HAP-1 (cell line): Measurements from ENCODE around the gene TEAD1.
"Not testable (repeated sequence)": the region's sequence is repeated elsewhere in the genome, so short reads cannot be mapped to it uniquely, and the experiment has no call there.

Experiments
- DNase-seq, 2 experiments: peaks; one replicate each; pipeline ENCODE4 v3.0.0-alpha.2; 2016 to 2020; ENCODE audit warnings: low spot score in 2 of 2
- H3K27me3 ChIP-seq: fragments of 250-450 bp; sonication (Bioruptor Pico); 2 replicates; pipeline ENCODE4 v1.5.1; 2020; ENCODE audit warnings: low read depth, mild to moderate bottlenecking, moderate library complexity
- H3K36me3 ChIP-seq: fragments of 250-450 bp; sonication (Bioruptor Pico); replicated peaks from 2 replicates; pipeline ENCODE4 v1.5.1; 2020; ENCODE audit warnings: mild to moderate bottlenecking
- H3K4me1 ChIP-seq: fragments of 250-450 bp; sonication (Bioruptor Pico); 2 replicates; pipeline ENCODE4 v1.5.1; 2020; ENCODE audit warnings: mild to moderate bottlenecking
- H3K4me3 ChIP-seq: fragments of 250-450 bp; sonication (Bioruptor Pico); 2 replicates; pipeline ENCODE4 v1.5.1; 2020; ENCODE audit warnings: mild to moderate bottlenecking, moderate library complexity
- H3K9me3 ChIP-seq: fragments of 250-450 bp; sonication (Bioruptor Pico); 2 replicates; pipeline ENCODE4 v1.5.1; 2020; ENCODE audit warnings: mild to moderate bottlenecking, moderate library complexity
- in situ Hi-C: fragments of 300-500 bp; cut with MboI; formaldehyde crosslinking; loops from 3 replicates; pipeline ENCODE4 v1.14.3; 2020; ENCODE audit warnings: low sequenced_read_pairs, inconsistent platforms, mixed read lengths

TEAD1 gene

GRCh38 chr11:12748561-12748960 is 74.3 kb downstream of the TEAD1 start:
- H3K27me3 ChIP-seq, result no peaks in the 10 kb centered on the region
- H3K4me3 ChIP-seq, result no peak overlapping the region
- H3K9me3 ChIP-seq, result no peaks in the 10 kb centered on the region; the same call in 1 of the 2 replicates
- no peak for DNase-seq
- H3K4me1 ChIP-seq, result peaks cover 55% of the 10 kb centered on the region
- in situ Hi-C loops, result no loop called here
- no peaks in the 10 kb centered on the region for H3K36me3 ChIP-seq

GRCh38 chr11:12749442-12749841 is 75.2 kb downstream of the TEAD1 start:
- no peaks in the 10 kb centered on the region for H3K27me3 ChIP-seq
- H3K36me3 ChIP-seq, result no peaks in the 10 kb centered on the region
- H3K9me3 ChIP-seq, result no peaks in the 10 kb centered on the region; the same call in 1 of the 2 replicates
- in situ Hi-C loops, result no loop called here
- peaks cover 51% of the 10 kb centered on the region for H3K4me1 ChIP-seq
- no peak overlapping the region for H3K4me3 ChIP-seq
- no peak for DNase-seq

- no peaks in the 10 kb centered on the region for H3K36me3 ChIP-seq
- H3K4me1 ChIP-seq, result peaks cover 48% of the 10 kb centered on the region
- DNase-seq, result no peak
- H3K27me3 ChIP-seq, result no peaks in the 10 kb centered on the region
- no peak overlapping the region for H3K4me3 ChIP-seq
- in situ Hi-C loops, result no loop called here
- no peaks in the 10 kb centered on the region; the same call in 1 of the 2 replicates for H3K9me3 ChIP-seq
Measured at GRCh38 chr11:12750181-12750580, 76.0 kb downstream of the TEAD1 start.

- H3K4me1 ChIP-seq, result peaks cover 30% of the 10 kb centered on the region
- no peaks in the 10 kb centered on the region for H3K27me3 ChIP-seq
- no peaks in the 10 kb centered on the region for H3K36me3 ChIP-seq
- no peak for DNase-seq
- in situ Hi-C loops, result no loop called here
- H3K9me3 ChIP-seq, result no peaks in the 10 kb centered on the region
- no peak overlapping the region for H3K4me3 ChIP-seq
Measured at GRCh38 chr11:12752868-12753524, 78.8 kb downstream of the TEAD1 start.

GRCh38 chr11:12754021-12754420 is 79.8 kb downstream of the TEAD1 start:
- H3K4me1 ChIP-seq, result peaks cover 29% of the 10 kb centered on the region
- H3K27me3 ChIP-seq, result no peaks in the 10 kb centered on the region
- no peak overlapping the region for H3K4me3 ChIP-seq
- in situ Hi-C loops, result no loop called here
- no peaks in the 10 kb centered on the region for H3K9me3 ChIP-seq
- no peak for DNase-seq
- H3K36me3 ChIP-seq, result no peaks in the 10 kb centered on the region

GRCh38 chr11:12754582-12755234 is 80.5 kb downstream of the TEAD1 start:
- Histone ChIP-seq H3K4me3 (no peak overlapping the region), H3K27me3 (no peaks in the 10 kb centered on the region), H3K4me1 (peaks cover 22% of the 10 kb centered on the region), H3K36me3 (no peaks in the 10 kb centered on the region), H3K9me3 (no peaks in the 10 kb centered on the region)
- in situ Hi-C loops, result no loop called here
- no peak for DNase-seq

GRCh38 chr11:12755510-12756453 is 81.6 kb downstream of the TEAD1 start:
- H3K4me3 ChIP-seq, result no peak overlapping the region
- H3K36me3 ChIP-seq, result no peaks in the 10 kb centered on the region
- no peak for DNase-seq
- in situ Hi-C loops, result no loop called here
- peaks cover 16% of the 10 kb centered on the region for H3K4me1 ChIP-seq
- no peaks in the 10 kb centered on the region for H3K27me3 ChIP-seq
- H3K9me3 ChIP-seq, result no peaks in the 10 kb centered on the region

- peaks cover 16% of the 10 kb centered on the region for H3K4me1 ChIP-seq
- in situ Hi-C loops, result no loop called here
Measured at GRCh38 chr11:12756454-12756806, 82.2 kb downstream of the TEAD1 start.

GRCh38 chr11:12756867-12757266 is 82.6 kb downstream of the TEAD1 start:
- Histone ChIP-seq H3K4me1 (peaks cover 11% of the 10 kb centered on the region), H3K4me3 (no peak overlapping the region), H3K9me3 (no peaks in the 10 kb centered on the region), H3K36me3 (no peaks in the 10 kb centered on the region), H3K27me3 (no peaks in the 10 kb centered on the region)
- no peak for DNase-seq
- in situ Hi-C loops, result no loop called here

More at GRCh38 chr11:12756454-12756806, 82.2 kb downstream of the TEAD1 start:
- H3K4me3 ChIP-seq, result no peak overlapping the region
- H3K27me3 ChIP-seq, result no peaks in the 10 kb centered on the region
- DNase-seq, result no peak
- no peaks in the 10 kb centered on the region for H3K9me3 ChIP-seq
- no peaks in the 10 kb centered on the region for H3K36me3 ChIP-seq

- DNase-seq, result no peak
- Histone ChIP-seq H3K36me3 (no peaks in the 10 kb centered on the region), H3K4me1 (peaks cover 7% of the 10 kb centered on the region), H3K4me3 (no peak overlapping the region), H3K9me3 (no peaks in the 10 kb centered on the region), H3K27me3 (no peaks in the 10 kb centered on the region)
- in situ Hi-C loops, result no loop called here
Measured at GRCh38 chr11:12757416-12757815, 83.2 kb downstream of the TEAD1 start.

GRCh38 chr11:12758117-12758516 is 83.9 kb downstream of the TEAD1 start:
- H3K4me3 ChIP-seq, H3K4me1 ChIP-seq, in situ Hi-C loops, H3K36me3 ChIP-seq, DNase-seq, H3K27me3 ChIP-seq, H3K9me3 ChIP-seq: not testable (repeated sequence)

- in situ Hi-C loops, result no loop called here
- Histone ChIP-seq H3K4me3 (no peak overlapping the region), H3K27me3 (no peaks in the 10 kb centered on the region), H3K36me3 (peaks cover 7% of the 10 kb centered on the region; the same call in 1 of the 2 replicates), H3K4me1 (no peaks in the 10 kb centered on the region; the same call in 1 of the 2 replicates), H3K9me3 (no peaks in the 10 kb centered on the region)
- no peak for DNase-seq
Measured at GRCh38 chr11:12761029-12761428, 86.8 kb downstream of the TEAD1 start.

- no peaks in the 10 kb centered on the region for H3K27me3 ChIP-seq
- H3K9me3 ChIP-seq, result no peaks in the 10 kb centered on the region
- no peaks in the 10 kb centered on the region; the same call in 1 of the 2 replicates for H3K4me1 ChIP-seq
- DNase-seq, result no peak
- H3K36me3 ChIP-seq, result peaks cover 11% of the 10 kb centered on the region; the same call in 1 of the 2 replicates
- in situ Hi-C loops, result no loop called here
- H3K4me3 ChIP-seq, result no peak overlapping the region
Measured at GRCh38 chr11:12762278-12762677, 88.1 kb downstream of the TEAD1 start.
